ENCODE results near the gene MYO16.

The MYO16 gene

DNA sequence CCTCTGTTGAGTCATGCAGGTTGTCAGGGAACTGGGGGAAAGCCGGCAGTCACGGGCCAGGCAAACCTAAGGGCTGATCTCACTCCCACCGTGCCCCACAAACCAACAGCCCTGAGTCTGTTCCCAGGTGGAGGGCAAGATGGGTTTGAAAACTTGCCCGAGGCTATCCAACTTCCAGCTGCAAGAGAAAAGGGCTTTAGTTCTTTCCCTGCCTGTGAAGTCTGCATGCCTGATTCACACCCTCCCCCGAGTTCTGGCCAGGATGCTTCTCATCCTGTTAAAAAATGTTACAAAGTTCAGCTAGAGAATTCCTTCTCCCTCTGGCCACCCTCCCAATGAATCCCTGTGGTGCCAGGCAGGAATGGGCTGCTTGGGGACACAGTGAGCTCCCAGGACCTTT is 33.1 kb downstream of the MYO16 start:
- H3K27me3 ChIP-seq (ENCODE audit: low read length): no peaks in the 10 kb centered on the region
- no peak overlapping the region for H2AFZ ChIP-seq (ENCODE audit: low read depth, low read length, severe bottlenecking)
- H3K9ac ChIP-seq (ENCODE audit: low read length): no peak overlapping the region
- no peaks in the 10 kb centered on the region for H3K36me3 ChIP-seq (ENCODE audit: low read length)
- no peaks in the 10 kb centered on the region for H3K9me2 ChIP-seq (replicated peaks; ENCODE audit: insufficient read depth, low read length)
- H3K79me2 ChIP-seq (ENCODE audit: insufficient read depth, low read length): no peaks in the 10 kb centered on the region
- no peaks in the 10 kb centered on the region for H4K20me1 ChIP-seq (ENCODE audit: low read depth, low read length)
- H3K9me3 ChIP-seq (ENCODE audit: insufficient read depth, low read length): no peaks in the 10 kb centered on the region
- no peaks in the 10 kb centered on the region for H3F3A ChIP-seq (ENCODE audit: insufficient read depth)
- no peak overlapping the region for H3K27ac ChIP-seq (ENCODE audit: low read depth, low read length)
- H3K4me2 ChIP-seq (ENCODE audit: low read depth, low read length, poor library complexity, severe bottlenecking): no peak overlapping the region
- no peak overlapping the region for H3K4me3 ChIP-seq (ENCODE audit: insufficient read depth, low read length, poor library complexity, severe bottlenecking)
- TF ChIP-seq, protein P1, sequence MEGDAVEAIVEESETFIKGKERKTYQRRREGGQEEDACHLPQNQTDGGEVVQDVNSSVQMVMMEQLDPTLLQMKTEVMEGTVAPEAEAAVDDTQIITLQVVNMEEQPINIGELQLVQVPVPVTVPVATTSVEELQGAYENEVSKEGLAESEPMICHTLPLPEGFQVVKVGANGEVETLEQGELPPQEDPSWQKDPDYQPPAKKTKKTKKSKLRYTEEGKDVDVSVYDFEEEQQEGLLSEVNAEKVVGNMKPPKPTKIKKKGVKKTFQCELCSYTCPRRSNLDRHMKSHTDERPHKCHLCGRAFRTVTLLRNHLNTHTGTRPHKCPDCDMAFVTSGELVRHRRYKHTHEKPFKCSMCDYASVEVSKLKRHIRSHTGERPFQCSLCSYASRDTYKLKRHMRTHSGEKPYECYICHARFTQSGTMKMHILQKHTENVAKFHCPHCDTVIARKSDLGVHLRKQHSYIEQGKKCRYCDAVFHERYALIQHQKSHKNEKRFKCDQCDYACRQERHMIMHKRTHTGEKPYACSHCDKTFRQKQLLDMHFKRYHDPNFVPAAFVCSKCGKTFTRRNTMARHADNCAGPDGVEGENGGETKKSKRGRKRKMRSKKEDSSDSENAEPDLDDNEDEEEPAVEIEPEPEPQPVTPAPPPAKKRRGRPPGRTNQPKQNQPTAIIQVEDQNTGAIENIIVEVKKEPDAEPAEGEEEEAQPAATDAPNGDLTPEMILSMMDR (IDR thresholded peaks at IDR 0.05; ENCODE audit: insufficient read depth, low read length, poor library complexity, severe bottlenecking): no peak
- no peak for TF ChIP-seq EZH2phosphoT487 (conservative IDR thresholded peaks at IDR 0.05; ENCODE audit: low read length)

DNA sequence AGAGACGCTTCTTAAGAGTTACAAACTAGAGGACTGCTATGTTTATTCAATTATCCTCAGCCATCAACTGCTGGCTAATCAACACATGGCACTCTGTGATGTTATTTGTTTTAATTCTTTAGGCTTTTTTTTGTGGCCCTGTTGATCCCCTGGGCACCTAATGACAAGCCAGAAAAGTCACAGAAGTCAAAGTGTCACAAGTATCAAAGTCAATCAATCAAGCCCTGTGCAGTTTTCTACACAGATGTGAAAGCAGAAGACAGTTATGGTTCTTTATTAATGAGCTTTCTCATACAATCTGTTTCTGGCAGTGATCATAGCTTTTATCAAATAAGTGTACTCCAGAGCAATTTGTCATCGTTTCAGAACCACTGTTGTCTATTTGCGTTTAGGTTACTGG is 34.3 kb downstream of the MYO16 start:
- TF ChIP-seq, protein P1 (IDR thresholded peaks at IDR 0.05; ENCODE audit: insufficient read depth, low read length, poor library complexity, severe bottlenecking): no peak
- TF ChIP-seq EZH2phosphoT487 (conservative IDR thresholded peaks at IDR 0.05; ENCODE audit: low read length): no peak

GRCh38 chr13:108667205-108667604 is 37.8 kb downstream of the MYO16 start:
- no peak overlapping the region for H3K27ac ChIP-seq (ENCODE audit: low read depth, low read length)
- no peaks in the 10 kb centered on the region for H3K36me3 ChIP-seq (ENCODE audit: low read length)
- H3K9me3 ChIP-seq (ENCODE audit: insufficient read depth, low read length): no peaks in the 10 kb centered on the region
- no peaks in the 10 kb centered on the region for H3K27me3 ChIP-seq (ENCODE audit: low read length)
- H3K9me2 ChIP-seq (replicated peaks; ENCODE audit: insufficient read depth, low read length): no peaks in the 10 kb centered on the region
- H3K4me3 ChIP-seq (ENCODE audit: insufficient read depth, low read length, poor library complexity, severe bottlenecking): no peak overlapping the region
- no peaks in the 10 kb centered on the region for H4K20me1 ChIP-seq (ENCODE audit: low read depth, low read length)
- TF ChIP-seq EZH2phosphoT487 (conservative IDR thresholded peaks at IDR 0.05; ENCODE audit: low read length): no peak
- TF ChIP-seq, protein P1 (IDR thresholded peaks at IDR 0.05; ENCODE audit: insufficient read depth, low read length, poor library complexity, severe bottlenecking): no peak
- no peak overlapping the region for H3K9ac ChIP-seq (ENCODE audit: low read length)
- no peak overlapping the region for H2AFZ ChIP-seq (ENCODE audit: low read depth, low read length, severe bottlenecking)
- no peak overlapping the region for H3K4me2 ChIP-seq (ENCODE audit: low read depth, low read length, poor library complexity, severe bottlenecking)
- no peaks in the 10 kb centered on the region for H3K79me2 ChIP-seq (ENCODE audit: insufficient read depth, low read length)
- H3F3A ChIP-seq (ENCODE audit: insufficient read depth): no peaks in the 10 kb centered on the region

More for the DNA sequence above, 34.3 kb downstream of the MYO16 start:
- Histone ChIP-seq H3K4me3 (ENCODE audit: insufficient read depth, low read length, poor library complexity, severe bottlenecking) (no peak overlapping the region), H3K79me2 (ENCODE audit: insufficient read depth, low read length) (no peaks in the 10 kb centered on the region), H3K36me3 (ENCODE audit: low read length) (no peaks in the 10 kb centered on the region), H3K9me2 (replicated peaks; ENCODE audit: insufficient read depth, low read length) (no peaks in the 10 kb centered on the region), H4K20me1 (ENCODE audit: low read depth, low read length) (no peaks in the 10 kb centered on the region), H3F3A (ENCODE audit: insufficient read depth) (no peaks in the 10 kb centered on the region), H2AFZ (ENCODE audit: low read depth, low read length, severe bottlenecking) (no peak overlapping the region), H3K9ac (ENCODE audit: low read length) (no peak overlapping the region), H3K27ac (ENCODE audit: low read depth, low read length) (no peak overlapping the region), H3K27me3 (ENCODE audit: low read length) (no peaks in the 10 kb centered on the region), H3K4me2 (ENCODE audit: low read depth, low read length, poor library complexity, severe bottlenecking) (no peak overlapping the region), H3K9me3 (ENCODE audit: insufficient read depth, low read length) (no peaks in the 10 kb centered on the region)
